A204.1 (cell line): ENCODE data around the gene VPS51.
"Not testable (repeated sequence)": the region's sequence is repeated elsewhere in the genome, so short reads cannot be mapped to it uniquely, and the experiment has no call there.

ENCODE experiments used
- FAIRE-seq: peaks from 2 replicates; lab custom pipeline; 2012; peaks lifted over from hg19 to GRCh38; lab: Jason Lieb, UNC

The VPS51 gene

GRCh38 chr11:65107751-65108468 is 11.9 kb downstream of the VPS51 start:
- no peak for FAIRE-seq

GRCh38 chr11:65108469-65109123 is 12.6 kb downstream of the VPS51 start:
- FAIRE-seq = no peak

- no peak for FAIRE-seq
These were observed 13.5 kb downstream of the VPS51 start for GRCh38 chr11:65109231-65110198.

- no peak for FAIRE-seq
These were observed 14.4 kb downstream of the VPS51 start for GRCh38 chr11:65110354-65110861.

GRCh38 chr11:65111159-65111743 is 15.2 kb downstream of the VPS51 start:
- FAIRE-seq = no peak

- no peak for FAIRE-seq
These were observed 15.9 kb downstream of the VPS51 start, which contains the start of gene TM7SF2 for GRCh38 chr11:65111744-65112545. Gene TM7SF2, plus strand, starts transcription at chr11:65111872. Its CDS starts 144 bp downstream, at chr11:65112016.

- FAIRE-seq = no peak
These were observed 16.7 kb downstream of the VPS51 start for GRCh38 chr11:65112546-65113360.

- FAIRE-seq = no peak
These were observed 17.3 kb downstream of the VPS51 start for GRCh38 chr11:65113361-65113756.

GRCh38 chr11:65113839-65114238 is 17.8 kb downstream of the VPS51 start:
- no peak for FAIRE-seq

- FAIRE-seq = no peak
These were observed 18.6 kb downstream of the VPS51 start for GRCh38 chr11:65114538-65115171.

GRCh38 chr11:65115361-65116082 is 19.5 kb downstream of the VPS51 start:
- no peak for FAIRE-seq

- no peak for FAIRE-seq
These were observed 20.6 kb downstream of the VPS51 start for GRCh38 chr11:65116370-65117205.

GRCh38 chr11:65117206-65118096 is 21.4 kb downstream of the VPS51 start, which contains the start of gene ZNHIT2:
Gene ZNHIT2, minus strand, starts transcription at chr11:65117701. Its CDS starts 48 bp downstream, at chr11:65117653.
- FAIRE-seq = peak; percentile 99

GRCh38 chr11:65118097-65118837 is 22.3 kb downstream of the VPS51 start:
- FAIRE-seq = no peak

GRCh38 chr11:65118891-65119669 is 23.1 kb downstream of the VPS51 start:
- not testable (repeated sequence) for FAIRE-seq

GRCh38 chr11:65119670-65119995 is 23.6 kb downstream of the VPS51 start:
- FAIRE-seq = no peak
